ENCODE results near the gene EMP1.

Gene EMP1

DNA sequence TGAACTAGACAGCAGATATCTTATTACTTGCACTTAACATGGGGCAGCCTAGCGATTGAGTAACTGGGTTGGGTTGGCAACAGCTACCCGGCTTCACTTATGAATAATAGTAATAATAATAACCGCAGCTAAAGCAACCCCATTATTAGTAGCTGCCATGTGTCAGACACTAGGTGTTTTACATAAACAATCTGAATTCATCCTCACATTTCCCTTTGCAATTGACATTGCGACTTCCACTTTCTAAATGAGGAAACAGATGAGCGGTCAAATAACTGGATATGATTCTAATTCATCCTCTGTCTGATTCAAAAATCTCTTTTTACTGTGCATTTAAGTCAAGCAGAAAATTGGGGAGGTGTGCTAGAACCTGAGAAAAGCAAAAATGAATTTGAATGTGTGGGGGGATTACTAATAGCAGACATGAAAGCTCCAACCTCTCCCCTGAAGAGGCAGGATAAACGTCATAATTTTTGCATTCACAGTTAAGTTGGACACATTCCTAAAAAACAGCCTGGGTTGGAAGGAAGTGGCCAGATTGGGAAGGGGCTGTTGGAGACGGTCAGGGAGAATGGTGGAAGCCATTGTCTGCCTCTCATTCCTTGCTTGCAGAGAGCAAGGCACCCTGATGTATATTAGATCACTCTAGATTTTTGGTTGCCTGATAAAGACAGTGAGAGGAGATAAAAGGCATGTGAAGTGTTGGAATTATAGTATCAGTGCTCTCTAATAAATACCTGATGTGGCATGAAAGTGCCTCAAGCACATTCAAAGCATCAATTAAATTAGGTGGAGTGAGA, 13.1 kb downstream of the EMP1 start:
- TF ChIP-seq, protein P1, sequence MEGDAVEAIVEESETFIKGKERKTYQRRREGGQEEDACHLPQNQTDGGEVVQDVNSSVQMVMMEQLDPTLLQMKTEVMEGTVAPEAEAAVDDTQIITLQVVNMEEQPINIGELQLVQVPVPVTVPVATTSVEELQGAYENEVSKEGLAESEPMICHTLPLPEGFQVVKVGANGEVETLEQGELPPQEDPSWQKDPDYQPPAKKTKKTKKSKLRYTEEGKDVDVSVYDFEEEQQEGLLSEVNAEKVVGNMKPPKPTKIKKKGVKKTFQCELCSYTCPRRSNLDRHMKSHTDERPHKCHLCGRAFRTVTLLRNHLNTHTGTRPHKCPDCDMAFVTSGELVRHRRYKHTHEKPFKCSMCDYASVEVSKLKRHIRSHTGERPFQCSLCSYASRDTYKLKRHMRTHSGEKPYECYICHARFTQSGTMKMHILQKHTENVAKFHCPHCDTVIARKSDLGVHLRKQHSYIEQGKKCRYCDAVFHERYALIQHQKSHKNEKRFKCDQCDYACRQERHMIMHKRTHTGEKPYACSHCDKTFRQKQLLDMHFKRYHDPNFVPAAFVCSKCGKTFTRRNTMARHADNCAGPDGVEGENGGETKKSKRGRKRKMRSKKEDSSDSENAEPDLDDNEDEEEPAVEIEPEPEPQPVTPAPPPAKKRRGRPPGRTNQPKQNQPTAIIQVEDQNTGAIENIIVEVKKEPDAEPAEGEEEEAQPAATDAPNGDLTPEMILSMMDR (IDR thresholded peaks at IDR 0.05), result no peak

DNA sequence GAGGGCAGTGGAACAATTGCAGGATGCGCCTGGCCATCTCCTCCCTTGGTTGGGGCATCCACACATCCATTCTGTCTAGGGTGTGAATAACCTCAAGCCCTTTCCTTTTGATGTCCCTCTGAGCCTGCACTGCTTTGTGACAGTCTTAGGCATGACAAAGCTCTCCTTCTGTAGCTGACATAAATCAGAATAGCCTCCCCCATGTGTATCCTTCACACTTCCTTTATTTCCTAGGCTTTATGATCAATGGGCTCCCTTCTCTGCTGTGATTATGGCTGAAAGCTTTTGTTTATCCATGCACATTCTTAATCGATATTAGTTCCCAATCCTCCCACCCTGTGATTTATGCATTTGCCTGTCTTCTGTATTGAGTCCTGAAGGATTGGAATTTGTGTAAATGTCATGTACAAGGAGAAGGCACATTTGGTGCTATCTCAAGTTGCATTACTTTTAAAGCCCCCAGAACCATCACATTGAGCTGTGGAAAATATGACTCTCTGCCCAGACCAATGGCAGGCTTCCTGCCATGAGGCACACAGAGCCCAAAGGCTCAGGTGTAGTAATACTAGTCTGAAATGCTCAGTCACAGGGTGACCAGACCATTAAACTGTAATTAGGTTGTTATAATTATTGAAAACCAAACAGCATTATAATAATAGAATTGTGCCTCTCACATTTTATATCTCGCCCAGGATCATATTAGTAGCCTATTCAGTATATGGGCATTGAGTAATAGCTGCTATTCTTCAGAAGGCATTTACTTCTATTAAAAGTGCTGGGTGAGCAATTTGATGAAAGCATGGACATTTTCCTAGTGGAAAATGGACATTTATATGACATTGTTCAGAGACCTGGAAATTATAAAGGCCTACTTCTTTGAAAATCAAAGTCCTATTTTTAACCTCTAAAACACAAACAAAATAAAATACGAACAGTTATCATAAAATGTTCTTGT, 14.0 kb downstream of the EMP1 start:
- TF ChIP-seq, protein P1 (IDR thresholded peaks at IDR 0.05), result no peak

DNA sequence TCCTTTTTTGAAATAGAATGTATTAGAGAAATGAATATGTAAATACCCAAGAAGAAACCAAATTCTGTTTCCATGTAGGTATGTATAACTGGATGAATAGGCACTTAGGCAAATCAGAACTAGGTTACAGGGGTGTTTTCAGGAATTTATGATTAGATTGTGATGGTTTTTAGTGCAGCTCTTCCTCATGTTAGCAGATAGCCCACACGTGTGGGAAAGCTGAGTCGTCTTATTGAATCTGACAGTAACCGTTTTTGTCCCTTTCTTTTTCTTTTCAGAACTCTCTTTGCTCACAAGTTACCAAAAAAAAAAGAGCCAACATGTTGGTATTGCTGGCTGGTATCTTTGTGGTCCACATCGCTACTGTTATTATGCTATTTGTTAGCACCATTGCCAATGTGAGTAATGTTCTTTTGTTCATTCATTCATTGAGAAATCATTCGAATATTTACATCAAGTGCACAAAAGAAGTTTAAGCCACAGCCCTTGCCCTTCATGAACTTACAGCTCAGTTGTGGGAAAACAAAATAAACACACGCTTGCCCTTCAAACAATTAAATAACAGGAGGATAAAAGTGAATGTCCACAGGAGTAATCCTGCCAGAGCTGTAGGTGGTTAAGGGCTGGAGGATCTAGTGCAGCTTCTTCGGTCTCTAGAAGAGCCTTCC, 14.8 kb downstream of the EMP1 start:
- TF ChIP-seq, protein P1 (IDR thresholded peaks at IDR 0.05), result no peak

DNA sequence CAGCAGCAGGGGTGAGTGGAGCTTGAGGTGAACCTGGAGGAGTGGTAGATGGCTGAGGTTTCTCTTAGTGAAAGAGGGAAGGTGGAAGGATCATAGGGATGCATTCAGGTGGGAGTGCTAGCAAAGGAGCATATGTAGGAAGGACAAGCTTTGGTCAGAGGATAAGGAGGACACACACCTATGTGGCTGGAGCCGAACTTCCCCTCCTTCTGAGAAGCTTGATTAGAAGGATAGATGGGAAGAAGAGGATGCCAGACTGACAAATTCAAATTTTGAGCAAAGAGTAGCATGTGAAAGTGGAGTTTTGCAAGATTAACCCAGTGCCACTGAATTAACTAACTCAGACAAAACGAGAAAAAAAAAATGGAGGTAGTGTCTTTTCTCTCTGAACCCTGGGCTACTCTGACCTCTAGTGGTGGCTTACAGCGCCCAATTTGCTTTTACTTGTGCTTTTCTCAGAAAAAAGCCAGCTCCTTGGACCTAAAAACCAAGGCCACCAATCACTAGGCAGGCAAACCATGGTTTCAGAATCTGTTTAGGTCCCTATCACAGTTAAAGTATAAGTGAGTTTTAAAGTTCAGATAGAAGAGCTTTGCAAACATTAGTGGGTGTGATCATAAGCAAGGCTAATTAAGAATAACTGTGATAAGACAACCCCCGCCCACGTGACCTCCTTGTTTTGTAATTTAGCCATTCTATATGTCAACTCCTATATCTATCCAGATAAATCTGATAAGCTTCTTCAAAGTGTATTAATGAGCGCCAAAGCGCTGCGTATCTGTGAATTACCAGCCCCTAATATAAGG, 15.5 kb downstream of the EMP1 start:
- TF ChIP-seq, protein P1 (IDR thresholded peaks at IDR 0.05), result peak; percentile 83

DNA sequence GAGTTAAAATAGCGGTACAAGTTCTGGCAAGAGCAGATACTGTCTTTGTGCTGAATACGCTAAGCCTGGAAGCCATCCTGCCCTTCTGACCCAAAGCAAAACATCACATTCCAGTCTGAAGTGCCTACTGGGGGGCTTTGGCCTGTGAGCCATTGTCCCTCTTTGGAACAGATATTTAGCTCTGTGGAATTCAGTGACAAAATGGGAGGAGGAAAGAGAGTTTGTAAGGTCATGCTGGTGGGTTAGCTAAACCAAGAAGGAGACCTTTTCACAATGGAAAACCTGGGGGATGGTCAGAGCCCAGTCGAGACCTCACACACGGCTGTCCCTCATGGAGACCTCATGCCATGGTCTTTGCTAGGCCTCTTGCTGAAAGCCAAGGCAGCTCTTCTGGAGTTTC, 18.5 kb downstream of the EMP1 start:
- TF ChIP-seq, protein P1 (IDR thresholded peaks at IDR 0.05), result no peak

DNA sequence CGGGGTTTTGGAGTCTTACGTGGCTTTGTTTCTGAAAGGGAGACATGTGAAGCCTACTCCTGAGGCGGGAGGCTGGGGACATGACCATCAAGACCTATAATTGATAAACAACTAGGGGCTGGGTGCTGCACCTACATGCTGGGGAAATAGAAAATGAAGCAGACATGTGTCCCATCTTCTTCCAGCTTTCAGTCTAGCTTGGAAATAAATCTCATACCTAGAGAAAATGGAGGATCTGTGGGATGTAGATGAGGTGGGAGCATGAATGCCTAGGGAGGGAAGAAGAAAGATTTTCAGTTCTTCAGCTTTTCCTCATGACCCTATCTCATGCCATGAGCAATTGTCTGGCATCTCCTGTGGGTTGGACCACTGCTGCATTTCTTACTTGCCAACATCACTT, 22.1 kb downstream of the EMP1 start:
- TF ChIP-seq, protein P1 (IDR thresholded peaks at IDR 0.05), result no peak

Measured in LNCAP (cell line).